ENCODE data around the gene GALNT17.

GALNT17 gene

DNA sequence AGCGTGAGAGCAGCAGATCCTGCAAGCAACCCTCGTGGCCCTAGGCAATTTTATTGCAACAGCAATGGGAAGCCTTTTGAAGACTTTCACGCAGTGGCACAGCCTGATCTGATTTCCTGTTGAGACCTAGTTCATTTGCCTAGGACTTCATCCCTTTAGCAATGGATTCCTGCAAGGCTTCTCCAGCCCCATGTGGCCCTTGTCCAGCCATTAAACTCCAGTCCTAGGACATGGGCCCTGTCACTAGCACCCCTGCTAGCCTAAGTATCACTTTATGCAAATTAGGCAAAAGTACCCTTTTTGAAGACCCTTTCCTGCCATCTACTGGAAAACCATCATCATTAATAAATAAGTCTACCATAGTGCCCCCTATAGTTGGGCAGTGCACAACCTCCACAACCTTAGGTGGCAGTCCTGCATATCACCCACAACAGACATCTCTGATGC, 379.4 kb downstream of the GALNT17 start:
- DNase-seq, result no peak

DNA sequence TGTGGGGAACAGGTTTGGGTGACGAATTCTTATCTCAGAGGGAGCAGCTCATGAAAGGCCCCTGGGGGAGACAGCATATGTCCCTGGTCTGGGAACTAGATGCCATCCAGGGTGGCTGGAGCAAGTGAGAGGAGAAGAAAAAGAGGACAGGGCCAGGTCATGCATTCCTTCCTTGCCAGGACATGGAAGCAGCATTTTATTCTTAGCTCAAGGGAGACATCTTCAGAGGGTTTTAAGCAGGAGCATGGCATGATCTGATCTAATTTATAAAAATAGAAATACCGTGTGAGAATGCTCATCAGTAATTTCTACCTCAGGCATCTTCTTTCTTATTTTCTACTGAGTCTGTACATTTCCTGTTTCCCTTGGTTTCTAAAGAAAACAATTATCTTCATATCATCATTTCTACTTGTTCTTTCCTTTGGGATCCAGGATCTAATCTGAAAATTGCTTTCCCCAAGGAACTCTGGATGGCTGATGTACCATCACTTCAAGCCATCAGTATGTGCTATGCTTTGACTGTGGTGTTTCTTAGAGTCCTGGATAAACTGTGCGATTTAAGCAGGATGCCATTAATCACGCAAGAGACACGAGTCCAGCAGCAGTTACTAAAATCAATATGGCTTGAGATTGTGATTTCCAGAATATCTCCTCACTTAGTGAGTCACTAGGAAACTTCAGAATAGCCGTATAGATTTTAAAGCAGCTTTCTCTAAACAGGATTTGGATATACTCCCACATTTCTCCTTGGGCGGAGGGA, 386.2 kb downstream of the GALNT17 start:
- no peak for DNase-seq

DNA sequence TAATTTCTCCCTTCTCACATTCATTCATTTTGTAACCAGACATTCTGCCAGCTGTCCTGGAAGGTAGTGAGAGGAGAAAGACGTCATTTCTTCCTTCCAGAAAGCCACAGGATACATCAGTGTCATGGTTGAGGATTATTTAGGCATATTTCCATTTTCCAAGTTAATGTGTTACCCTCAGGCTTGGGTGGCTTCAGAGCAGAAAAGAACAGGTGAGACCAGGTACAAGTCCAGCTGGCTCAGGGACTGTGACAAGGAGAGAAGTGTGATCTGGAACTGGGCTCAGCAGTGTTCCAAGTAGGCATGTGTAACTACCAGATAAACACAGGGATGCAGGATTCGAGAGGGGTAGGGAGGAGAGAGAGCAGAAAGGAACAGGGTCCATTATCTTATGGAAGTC, 386.9 kb downstream of the GALNT17 start:
- DNase-seq, result no peak

DNA sequence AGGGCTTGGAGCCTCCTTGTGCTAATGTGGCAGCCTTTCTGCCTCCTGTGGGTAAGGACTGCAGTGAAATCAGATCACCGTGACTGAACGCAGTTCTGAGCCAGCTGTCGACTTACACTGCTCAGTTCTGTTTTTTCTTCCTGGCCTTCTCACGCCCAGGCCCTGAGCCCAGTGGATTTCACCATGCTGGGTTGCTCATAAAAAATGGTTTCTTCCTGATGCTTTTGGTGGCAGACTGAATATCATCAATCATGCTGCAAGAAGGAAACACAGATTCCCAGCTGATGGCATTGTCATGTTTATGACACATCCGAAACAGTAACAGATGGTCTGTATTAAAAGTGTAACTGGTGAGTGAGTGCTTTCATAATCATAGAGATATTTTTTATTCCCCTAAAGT, 389.6 kb downstream of the GALNT17 start:
- no peak for DNase-seq

DNA sequence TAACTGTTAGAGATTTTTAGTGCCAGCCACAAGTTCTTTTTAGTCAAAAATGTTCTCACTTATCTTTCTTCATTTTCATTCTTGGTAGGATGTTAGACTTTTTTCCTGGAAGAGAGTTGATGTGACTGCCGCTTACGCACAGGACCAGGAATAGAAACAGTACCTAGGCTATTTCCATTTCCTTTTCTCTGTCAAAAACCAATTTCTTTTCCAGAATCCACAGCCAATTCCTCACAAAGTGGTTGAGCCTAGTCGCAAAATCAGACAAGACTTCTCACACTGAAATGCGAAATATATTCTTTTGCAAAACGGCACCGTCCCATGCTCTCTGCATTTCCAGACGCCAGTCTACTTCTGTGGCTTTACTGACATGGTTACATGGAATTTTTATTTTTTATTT, 394.2 kb downstream of the GALNT17 start:
- DNase-seq, result no peak

DNA sequence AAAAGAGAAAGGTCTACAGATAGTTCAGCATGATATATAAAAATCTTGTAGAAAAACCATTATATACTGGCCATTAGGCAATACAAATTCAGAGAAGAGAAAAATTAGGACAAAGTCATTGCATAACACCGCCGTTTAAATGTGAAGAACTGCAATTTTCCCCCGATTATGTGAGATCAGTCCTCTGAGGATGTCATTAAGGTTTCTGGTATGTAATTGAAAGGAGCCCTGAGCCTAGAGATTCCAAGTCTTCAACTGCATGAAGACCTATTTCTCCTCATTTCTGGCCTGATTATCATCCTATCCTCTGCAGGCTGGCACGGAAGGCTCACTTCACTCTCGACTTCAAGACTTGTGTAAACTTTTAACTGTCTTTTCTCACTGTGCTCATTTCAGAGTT, 395.3 kb downstream of the GALNT17 start:
- DNase-seq, result no peak

DNA sequence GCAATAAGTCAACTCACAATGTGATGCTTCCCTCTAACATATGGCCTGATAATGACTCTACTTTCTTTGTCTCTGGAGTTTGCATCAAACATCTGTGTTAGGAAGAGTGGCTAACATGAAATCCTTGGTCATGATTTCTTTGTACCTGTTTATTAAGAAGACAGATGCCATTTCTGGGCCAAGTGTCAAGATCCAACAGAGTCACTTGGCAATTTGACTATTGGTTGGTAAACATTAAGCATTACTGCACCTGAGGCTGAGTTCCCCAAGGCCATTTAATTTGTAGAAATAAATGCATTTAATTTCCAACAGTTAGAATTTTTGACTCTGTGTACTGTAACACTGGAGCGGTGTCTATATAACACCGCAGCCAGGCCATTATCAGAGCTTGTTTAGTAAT, 403.7 kb downstream of the GALNT17 start:
- DNase-seq, result no peak

DNA sequence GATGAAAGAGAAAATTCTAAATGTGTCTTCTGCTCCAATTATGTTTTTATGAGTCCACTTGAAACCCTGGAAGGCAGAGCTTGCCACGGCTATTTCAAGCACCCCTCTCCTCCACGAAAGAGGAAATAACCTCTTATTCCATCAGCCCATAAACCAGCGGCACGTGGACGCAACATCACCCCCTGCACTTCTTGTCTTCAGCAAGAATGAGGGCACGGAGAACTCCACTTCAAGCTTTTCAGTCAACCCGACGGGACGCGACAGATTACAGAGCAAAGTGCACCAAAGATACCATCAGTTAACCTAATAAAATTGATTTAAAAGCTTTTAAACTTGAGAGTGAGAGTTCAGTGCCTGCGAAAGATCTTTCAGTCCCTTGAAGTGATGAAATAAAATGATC, 406.3 kb downstream of the GALNT17 start:
- no peak for DNase-seq

DNA sequence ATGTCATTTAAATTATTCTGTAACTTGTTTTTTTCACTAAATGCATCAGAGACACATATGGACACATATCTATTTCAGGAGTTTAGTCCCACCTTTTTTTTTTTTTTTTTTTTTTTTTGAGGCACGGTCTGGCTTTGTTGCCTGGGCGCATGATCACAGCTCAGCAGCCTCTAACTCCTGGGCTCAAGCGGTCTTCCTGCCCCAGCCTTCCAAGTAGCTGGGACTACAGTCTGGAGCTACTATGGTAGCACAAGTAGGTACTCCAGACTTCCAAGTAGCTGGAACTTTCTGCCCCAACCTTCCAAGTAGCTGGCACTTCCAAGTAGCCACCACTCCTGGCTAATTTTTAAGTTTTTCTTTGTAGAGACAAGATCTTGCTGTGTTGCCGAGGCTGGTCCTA, 407.7 kb downstream of the GALNT17 start:
- DNase-seq, result no peak

DNA sequence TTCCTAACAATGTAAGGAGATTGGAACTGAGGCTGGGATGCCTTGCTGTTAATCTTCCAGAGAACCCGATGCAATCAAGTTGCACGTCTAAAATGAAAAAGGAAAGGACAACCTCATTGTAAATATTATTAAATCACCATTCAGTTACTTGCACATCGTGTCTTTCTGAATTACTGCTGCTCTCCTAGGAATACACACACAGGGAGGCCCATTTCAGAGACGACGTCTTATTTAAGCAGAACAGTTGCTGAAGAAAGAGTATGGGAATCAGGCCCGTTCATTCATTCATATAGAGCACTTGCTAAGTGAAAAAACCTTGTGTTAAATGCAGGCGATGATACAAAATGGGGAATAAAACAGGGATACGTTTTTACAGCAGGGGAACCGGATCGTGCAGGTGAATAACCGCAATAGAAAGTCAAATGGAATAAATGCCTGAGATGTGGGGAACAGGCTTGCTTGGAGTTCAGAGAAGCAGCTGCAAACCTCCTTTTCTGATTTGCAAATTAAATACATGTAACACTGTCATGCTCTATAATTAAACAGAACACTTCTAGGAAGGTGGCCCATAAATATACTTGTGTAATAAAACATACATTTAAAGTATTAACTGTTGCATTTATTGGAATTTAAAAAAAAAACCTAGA, 409.9 kb downstream of the GALNT17 start:
- no peak for DNase-seq

DNA sequence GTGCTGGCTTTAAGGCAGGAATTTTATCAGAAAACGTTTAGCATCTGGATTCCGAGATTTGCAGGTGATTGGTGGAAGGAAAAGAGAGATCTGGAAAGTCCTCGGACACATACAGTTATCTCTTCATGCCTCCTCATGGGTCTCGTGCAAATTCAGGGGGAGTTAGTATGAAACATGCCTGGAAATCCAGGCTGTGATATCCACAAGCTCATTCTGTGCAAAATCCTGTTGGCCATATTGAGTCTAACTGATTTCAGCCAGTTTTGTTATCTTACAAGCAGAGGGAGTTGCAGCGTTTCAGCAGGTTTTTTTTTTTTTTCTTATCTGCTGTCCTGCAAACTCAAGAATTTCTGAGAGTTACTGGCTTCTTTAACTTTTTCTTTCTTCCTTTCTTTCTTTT, 411.5 kb downstream of the GALNT17 start:
- no peak for DNase-seq

DNA sequence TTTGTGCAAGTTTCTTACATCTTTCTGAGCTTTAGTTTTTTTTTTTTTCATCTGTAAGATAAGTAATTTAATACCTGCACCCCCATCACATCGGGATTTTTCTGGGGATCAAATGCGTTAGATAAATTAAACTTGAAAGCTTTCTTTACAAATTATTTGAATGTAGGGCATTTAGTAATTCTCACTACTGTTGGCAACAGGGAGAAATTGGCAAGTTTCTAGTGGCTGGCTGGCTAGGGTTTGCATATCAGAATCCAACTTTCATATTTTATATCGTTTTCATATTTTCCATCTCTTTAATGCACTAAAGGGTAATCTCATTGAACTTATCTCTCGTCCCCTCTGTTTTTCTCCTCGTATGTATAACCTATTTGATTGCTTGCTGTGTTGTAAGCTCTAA, 412.9 kb downstream of the GALNT17 start:
- no peak for DNase-seq

DNA sequence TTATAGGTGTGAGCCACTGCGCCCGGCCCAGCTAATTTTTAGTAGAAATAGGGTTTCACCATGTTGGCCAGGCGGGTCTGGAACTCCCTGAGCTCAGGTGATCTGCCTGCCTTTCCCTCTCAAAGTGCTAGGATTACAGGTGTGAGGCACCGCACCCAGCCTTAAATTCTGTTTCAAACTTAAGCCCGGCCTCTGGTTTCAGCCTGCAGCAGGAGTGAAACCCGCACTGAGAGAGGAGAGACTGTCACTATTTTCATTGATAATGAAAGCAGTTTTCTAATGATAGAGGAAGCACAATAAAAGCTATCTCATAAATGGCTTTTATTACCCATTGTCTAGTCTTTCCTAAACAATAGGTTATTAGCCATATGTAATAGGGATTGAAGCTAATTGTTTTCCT, 415.5 kb downstream of the GALNT17 start:
- DNase-seq, result no peak

DNA sequence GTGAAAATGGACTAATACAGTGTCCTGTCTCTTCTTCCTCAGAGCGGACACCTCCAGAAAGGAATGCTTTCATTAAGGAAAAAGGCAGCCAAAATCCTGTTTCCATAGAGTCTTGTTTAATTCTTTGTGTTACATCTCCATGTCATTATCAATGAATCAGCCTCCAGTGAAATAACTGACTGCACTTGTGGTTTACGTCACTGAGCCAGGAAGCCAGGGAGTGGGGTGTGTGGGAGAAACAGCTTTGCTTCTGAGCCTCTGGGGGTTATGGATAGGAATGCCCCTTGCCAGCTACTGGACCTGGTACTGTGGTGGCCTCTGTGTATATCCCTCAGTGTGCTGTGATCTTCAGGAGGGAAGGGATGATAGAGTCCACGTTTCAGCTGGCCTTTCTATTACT, 416.8 kb downstream of the GALNT17 start:
- no peak for DNase-seq

DNA sequence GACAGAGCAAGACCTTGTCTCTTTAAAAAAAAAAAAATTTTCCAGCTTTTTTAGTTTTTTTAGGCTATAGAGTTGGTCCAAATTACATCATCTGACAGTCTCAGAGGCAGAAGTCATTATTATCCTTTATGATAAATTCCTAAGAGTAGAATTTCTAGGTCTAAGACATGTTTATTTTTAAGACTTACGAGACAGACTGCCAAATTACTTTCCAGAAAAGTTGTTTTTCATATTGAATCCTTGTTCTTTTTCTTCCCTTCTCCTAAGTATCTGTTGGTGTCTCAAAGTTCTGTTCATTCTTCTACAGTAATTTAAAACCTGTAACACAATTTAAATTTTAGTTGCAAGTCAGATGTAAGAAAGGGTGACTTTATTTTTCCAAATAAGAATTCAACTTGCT, 421.4 kb downstream of the GALNT17 start:
- DNase-seq, result no peak

DNA sequence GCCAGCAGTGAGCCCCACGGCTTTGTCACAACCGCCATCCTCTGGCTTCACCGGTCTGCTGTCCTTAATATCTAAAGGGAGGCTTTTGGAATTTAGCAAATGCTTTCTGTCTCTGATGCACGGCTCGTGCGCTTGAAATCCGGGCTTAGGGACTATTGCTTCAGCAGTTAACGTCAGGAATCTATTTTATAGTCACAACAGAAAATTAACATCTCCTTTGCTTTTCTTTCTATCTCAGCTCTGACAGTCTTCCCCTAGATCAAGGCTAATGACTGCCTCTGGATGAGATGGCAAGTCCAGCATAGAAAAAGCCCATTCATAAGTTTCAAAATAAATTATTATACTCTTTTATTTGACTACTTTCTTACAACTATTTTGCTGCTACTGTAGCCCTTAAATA, 423.8 kb downstream of the GALNT17 start:
- no peak for DNase-seq

DNA sequence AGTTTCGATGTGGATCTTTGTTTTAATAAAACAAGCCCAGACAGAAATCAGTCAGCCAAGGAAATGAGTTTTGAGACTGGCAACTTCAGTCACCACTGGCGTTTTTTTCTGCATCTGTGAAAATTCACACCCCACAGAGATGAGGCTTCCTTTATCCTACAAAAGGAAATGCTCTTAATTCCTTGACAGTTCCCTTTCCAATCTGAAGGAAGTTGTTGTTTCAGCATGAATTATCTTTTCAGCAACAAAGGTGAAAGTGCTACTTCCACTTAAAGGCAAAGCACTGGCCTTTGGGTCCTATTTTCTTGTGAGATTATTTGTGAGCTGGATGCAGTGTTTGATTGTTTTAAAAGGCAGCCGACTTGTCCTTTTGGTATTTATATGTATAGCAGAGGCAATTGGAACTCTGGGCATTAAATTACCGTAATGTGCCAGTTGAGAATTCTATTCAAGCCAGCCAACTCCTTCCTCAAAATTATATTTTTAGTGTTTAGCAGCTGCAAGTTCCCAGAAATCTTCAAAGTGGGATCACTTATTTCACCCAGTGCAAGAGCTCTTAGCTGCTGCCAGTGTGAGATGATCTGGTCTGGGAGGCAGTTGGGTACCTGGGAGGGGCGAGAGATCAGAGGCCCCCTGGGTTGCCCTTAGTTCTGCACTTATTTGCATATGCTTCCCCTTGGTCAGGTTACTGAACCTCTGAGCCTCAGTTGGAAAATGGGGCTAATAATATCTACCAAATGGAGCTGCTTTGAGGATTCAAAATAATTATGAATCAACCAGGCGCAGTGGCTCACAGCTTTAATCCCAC, 427.1 kb downstream of the GALNT17 start:
- DNase-seq, result no peak

DNA sequence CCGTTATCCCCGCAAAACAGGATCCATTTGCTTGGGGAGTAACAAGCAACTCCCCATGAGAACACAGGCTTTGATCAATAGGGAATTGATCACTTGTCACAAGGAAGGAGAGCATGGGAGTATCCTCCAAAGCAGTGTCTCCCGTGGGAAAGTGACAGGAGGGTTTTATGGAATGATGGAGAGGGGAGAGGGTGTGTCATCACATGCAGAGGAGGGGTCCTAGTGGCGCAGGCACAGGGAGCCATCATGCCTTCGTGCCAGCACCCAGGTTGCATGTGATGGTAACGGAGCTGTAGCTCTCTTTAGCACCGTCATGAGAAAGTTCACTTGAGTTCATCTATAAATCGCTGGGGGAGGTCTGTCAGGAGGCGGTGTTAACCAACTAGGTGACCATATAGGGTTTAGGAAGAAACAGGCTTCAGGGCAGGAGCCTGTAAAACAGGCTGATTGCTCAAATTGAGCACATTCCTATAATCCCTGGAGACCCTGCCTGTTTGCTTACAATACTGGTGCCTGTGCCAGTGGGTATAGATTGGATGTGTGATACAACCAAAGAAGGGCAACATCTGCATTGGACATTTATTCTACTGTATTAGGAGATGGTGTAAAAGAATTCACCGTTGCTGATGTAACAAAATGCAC, 428.5 kb downstream of the GALNT17 start:
- DNase-seq, result no peak

DNA sequence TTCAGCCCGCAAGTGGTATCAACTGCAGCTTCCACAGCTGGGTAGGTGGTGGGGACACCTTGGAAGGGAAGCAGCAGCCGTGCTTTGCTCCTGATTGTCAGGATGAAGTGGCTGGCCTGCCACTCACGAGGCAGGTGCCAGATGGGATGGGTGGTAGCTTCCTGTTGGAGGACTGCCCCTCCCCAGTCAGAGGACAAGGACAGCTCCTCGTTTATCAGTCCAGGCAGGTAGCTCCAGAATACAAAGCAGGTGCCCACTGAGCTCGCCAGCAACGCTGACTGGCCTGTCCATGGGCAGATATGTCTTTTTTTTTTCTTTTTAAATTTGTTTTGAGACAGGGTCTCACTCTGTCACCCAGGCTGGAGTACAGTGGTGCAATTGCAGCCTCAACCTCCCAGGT, 431.3 kb downstream of the GALNT17 start:
- DNase-seq, result no peak

DNA sequence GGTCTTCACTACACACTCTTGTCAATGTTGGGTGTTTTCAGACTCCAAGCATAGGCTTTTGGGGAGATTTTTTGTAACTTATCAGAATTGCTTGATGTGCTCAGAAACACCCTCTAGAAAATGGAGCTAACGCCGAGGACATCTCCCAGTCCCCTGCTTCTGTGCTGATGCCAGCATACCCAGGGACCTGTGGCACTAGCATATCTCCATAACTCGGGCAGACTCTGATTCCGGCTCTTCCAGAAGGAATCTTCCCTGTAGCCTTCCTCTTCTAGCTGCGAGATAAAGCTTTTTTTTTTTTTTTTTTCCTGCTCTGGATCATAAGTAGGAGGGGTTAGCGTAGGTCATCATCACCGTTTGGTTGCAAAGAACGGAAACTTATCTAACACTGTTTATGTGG, 434.4 kb downstream of the GALNT17 start:
- no peak for DNase-seq

DNA sequence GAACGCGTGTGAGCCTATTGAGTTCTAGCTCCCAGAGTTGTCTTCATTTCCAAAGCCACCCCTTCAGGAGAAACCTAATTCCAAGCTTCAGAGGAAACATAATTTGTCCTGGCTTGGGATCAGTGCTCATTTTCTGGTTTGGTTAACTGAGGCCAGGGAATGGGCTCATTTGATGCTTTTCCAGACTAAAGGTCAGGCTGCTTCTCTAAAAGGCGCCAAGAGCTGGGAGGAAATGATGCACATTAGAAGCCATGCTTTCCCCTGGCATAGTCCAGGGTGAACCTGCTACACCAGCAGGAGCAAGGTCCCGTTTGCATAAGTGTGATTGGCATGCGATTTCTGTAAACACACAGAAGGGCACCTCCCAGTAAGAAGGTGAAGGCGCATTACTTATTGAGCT, 435.0 kb downstream of the GALNT17 start:
- no peak for DNase-seq

DNA sequence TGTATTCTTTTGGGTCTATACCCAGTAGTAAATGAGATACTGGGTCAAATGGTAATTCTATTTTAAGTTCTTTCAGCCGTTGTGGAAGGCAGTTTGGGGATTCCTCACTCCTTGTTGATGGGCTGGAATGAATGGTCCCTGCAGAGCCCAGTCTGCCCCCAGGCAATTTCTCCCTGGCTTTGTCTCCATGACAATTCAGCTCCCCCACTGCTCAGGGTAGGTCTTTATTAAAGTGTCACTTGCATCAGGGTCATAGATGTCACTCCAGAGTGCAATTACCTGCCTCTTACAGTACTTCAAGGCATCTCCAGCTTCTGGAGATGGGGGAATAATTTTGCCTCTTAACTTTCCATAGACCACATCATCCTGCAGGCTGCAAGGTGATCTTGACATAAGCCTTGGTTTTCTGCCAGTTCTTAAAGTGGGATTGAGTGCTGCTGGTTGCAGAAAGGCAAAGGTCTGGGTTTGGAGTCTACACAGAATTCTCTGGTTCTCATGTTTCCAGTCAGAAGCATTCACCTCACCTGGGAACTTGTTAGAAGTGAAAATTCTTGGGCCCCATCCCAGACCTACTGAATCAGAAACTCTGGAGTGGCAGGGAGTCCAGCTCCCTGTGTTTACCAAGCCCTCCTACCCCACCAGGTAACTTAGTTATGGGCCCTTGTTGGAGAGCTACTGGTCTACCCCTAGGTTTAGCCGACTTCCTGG, 442.4 kb downstream of the GALNT17 start:
- DNase-seq, result no peak

DNA sequence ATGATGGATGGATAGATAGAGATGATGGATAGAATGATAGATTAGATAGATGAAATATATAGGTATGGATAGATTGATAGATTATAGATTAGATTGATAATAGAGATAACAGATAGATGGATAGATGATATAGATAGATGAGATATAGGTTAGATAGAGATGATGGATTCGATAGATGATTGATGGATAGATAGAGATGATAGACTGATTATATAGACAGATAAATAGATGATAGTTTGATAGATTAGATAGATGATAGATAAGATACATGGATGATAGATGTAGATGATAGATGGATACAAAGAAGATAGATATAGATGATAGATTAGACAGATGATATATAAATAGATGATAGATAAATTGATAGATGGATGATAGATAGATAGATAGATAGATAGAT, 448.1 kb downstream of the GALNT17 start:
- DNase-seq, result no peak
